NT2/D1 (cell line): Measurements from ENCODE around the gene NELL2.

Source experiments
- DNase-seq: peaks from one replicate; pipeline ENCODE4 v3.0.0-alpha.2; 2011; ENCODE audit warnings: low read depth, low spot score
- H3K27me3 ChIP-seq: 2 replicates; pipeline ENCODE4 v1.6.0; 2011; ENCODE audit warnings: mild to moderate bottlenecking; ENCODE audit not compliant: insufficient read length, insufficient read depth
- H3K36me3 ChIP-seq: 2 replicates; pipeline ENCODE4 v1.6.1; 2011; ENCODE audit warnings: mild to moderate bottlenecking, low read length, mixed read lengths; ENCODE audit not compliant: insufficient read depth, insufficient read length
- H3K4me1 ChIP-seq: 2 replicates; pipeline ENCODE4 v1.5.1; 2011; ENCODE audit not compliant: insufficient read depth, insufficient read length
- H3K4me3 ChIP-seq: 2 replicates; pipeline ENCODE4 v1.5.1; 2011; ENCODE audit warnings: low read depth; ENCODE audit not compliant: insufficient read length
- H3K9ac ChIP-seq: 2 replicates; pipeline ENCODE4 v1.6.0; 2011; ENCODE audit warnings: low read depth; ENCODE audit not compliant: insufficient read length
- H3K9me3 ChIP-seq: 2 replicates; pipeline ENCODE4 v1.5.1; 2011; ENCODE audit warnings: mild to moderate bottlenecking, low read length; ENCODE audit not compliant: insufficient read depth
- SUZ12 ChIP-seq: IDR thresholded peaks from 2 replicates; pipeline ENCODE4 v1.6.1; 2011; ENCODE audit not compliant: insufficient read length, insufficient read depth; ENCODE audit errors: extremely low read depth
- YY1 ChIP-seq: IDR thresholded peaks from 2 replicates; pipeline ENCODE4 v1.6.1; 2011; ENCODE audit not compliant: insufficient read length, insufficient read depth
- ZNF274 ChIP-seq: IDR thresholded peaks from 2 replicates; pipeline ENCODE4 v1.6.1; 2011; ENCODE audit warnings: mild to moderate bottlenecking, low read depth, low read length

NELL2 gene

GRCh38 chr12:44476683-44477082 is 399.4 kb downstream of the NELL2 start:
- Histone ChIP-seq H3K27me3 (no peaks in the 10 kb centered on the region), H3K9ac (no peak overlapping the region), H3K4me1 (no peaks in the 10 kb centered on the region), H3K4me3 (no peak overlapping the region), H3K36me3 (no peaks in the 10 kb centered on the region), H3K9me3 (peaks cover 29% of the 10 kb centered on the region)
- no peak for TF ChIP-seq ZNF274
- TF ChIP-seq YY1 = no peak
- no peak for TF ChIP-seq SUZ12
- DNase-seq = no peak

GRCh38 chr12:44465139-44465538 is 411.0 kb downstream of the NELL2 start:
- Histone ChIP-seq H3K9ac (no peak overlapping the region), H3K27me3 (no peaks in the 10 kb centered on the region), H3K9me3 (no peaks in the 10 kb centered on the region; the same call in 1 of the 2 replicates), H3K4me1 (no peaks in the 10 kb centered on the region), H3K36me3 (no peaks in the 10 kb centered on the region), H3K4me3 (no peak overlapping the region)
- DNase-seq = no peak
- TF ChIP-seq ZNF274 = no peak
- TF ChIP-seq YY1 = no peak
- TF ChIP-seq SUZ12 = no peak

- H3K9me3 ChIP-seq = no peaks in the 10 kb centered on the region; the same call in 1 of the 2 replicates
- peak; percentile 46 for DNase-seq
- H3K27me3 ChIP-seq = no peaks in the 10 kb centered on the region
- no peaks in the 10 kb centered on the region for H3K36me3 ChIP-seq
- no peaks in the 10 kb centered on the region for H3K4me1 ChIP-seq
- H3K4me3 ChIP-seq = no peak overlapping the region
- TF ChIP-seq YY1 (no peak), ZNF274 (no peak), SUZ12 (no peak)
- H3K9ac ChIP-seq = no peak overlapping the region
Observed at GRCh38 chr12:44464180-44464579, 411.9 kb downstream of the NELL2 start.

GRCh38 chr12:44462729-44463128 is 413.4 kb downstream of the NELL2 start:
- no peak for TF ChIP-seq YY1
- TF ChIP-seq SUZ12 = no peak
- no peak for TF ChIP-seq ZNF274
- Histone ChIP-seq H3K27me3 (no peaks in the 10 kb centered on the region), H3K9ac (no peak overlapping the region), H3K4me1 (no peaks in the 10 kb centered on the region), H3K9me3 (no peaks in the 10 kb centered on the region; the same call in 1 of the 2 replicates), H3K36me3 (no peaks in the 10 kb centered on the region), H3K4me3 (no peak overlapping the region)
- DNase-seq = no peak

GRCh38 chr12:44460261-44460660 is 415.9 kb downstream of the NELL2 start:
- H3K4me1 ChIP-seq = no peaks in the 10 kb centered on the region
- H3K36me3 ChIP-seq = no peaks in the 10 kb centered on the region
- H3K27me3 ChIP-seq = no peaks in the 10 kb centered on the region
- H3K9ac ChIP-seq = no peak overlapping the region
- TF ChIP-seq ZNF274 = no peak
- TF ChIP-seq SUZ12 = no peak
- TF ChIP-seq YY1 = no peak
- DNase-seq = no peak
- no peak overlapping the region for H3K4me3 ChIP-seq
- H3K9me3 ChIP-seq = no peaks in the 10 kb centered on the region

- Histone ChIP-seq H3K27me3 (no peaks in the 10 kb centered on the region), H3K36me3 (no peaks in the 10 kb centered on the region), H3K9me3 (no peaks in the 10 kb centered on the region), H3K4me1 (no peaks in the 10 kb centered on the region), H3K9ac (no peak overlapping the region), H3K4me3 (no peak overlapping the region)
- DNase-seq = no peak
- no peak for TF ChIP-seq ZNF274
- TF ChIP-seq YY1 = no peak
- TF ChIP-seq SUZ12 = no peak
Observed at GRCh38 chr12:44459569-44459968, 416.5 kb downstream of the NELL2 start.
